Stimulated activated naive B cell treated with anti-CD40 and anti-IgM and Interleukin-4, amounts not matched to agents 10 μg/mL and 1 μg/mL and 100 μg/mL, for 72 hours (primary cell): Measurements from ENCODE around the gene P2RY11.
A peak's percentile ranks its signal among the peaks of the same experiment; 100 is the strongest.

Experiments
- ATAC-seq, 2 donors: fragments of 150-1000 bp; cut with Tn5 transposase; replicated peaks; 2 replicates each; pipeline ENCODE4 v1.10.0; 2021; ENCODE audit warnings: moderate library complexity in 1 of 2
- DNase-seq: peaks from one replicate; pipeline ENCODE4 v3.0.0; 2021
- H3K27ac Mint-ChIP-seq: one replicate; pipeline ENCODE4 v1.8.0; 2022; ENCODE audit warnings: mild to moderate bottlenecking, mixed read lengths
- H3K27me3 Mint-ChIP-seq, 2 donors: one replicate each; pipeline ENCODE4 v1.8.0; 2022; ENCODE audit warnings: mixed read lengths in 2 of 2
- H3K36me3 Mint-ChIP-seq, 2 donors: one replicate each; pipeline ENCODE4 v1.8.0; 2022; ENCODE audit warnings: mixed read lengths in 2 of 2, mild to moderate bottlenecking in 1 of 2
- H3K4me1 Mint-ChIP-seq, 2 donors: one replicate each; pipeline ENCODE4 v1.8.0; 2022; ENCODE audit warnings: mixed read lengths in 2 of 2, mild to moderate bottlenecking in 1 of 2
- H3K4me3 Mint-ChIP-seq, 2 donors: one replicate each; pipeline ENCODE4 v1.8.0; 2022; ENCODE audit warnings: mild to moderate bottlenecking in 2 of 2, mixed read lengths in 2 of 2, moderate library complexity in 1 of 2
- H3K9me3 Mint-ChIP-seq, 2 donors: one replicate each; pipeline ENCODE4 v1.8.0; 2022; ENCODE audit warnings: mixed read lengths in 2 of 2, mild to moderate bottlenecking in 1 of 2

The P2RY11 gene

GRCh38 chr19:10113964-10114650, 2.6 kb downstream of the P2RY11 start:
- Mint-ChIP-seq H3K36me3 (peaks cover 82 to 88% of the 10 kb centered on the region in 2 donors), H3K27me3 (peaks cover 0 to 4% of the 10 kb centered on the region in 2 donors), H3K4me1 (peaks cover 63 to 94% of the 10 kb centered on the region in 2 donors), H3K27ac (peak overlapping the region; percentile 96), H3K9me3 (peaks cover 0 to 4% of the 10 kb centered on the region in 2 donors), H3K4me3 (peak overlapping the region; percentile 82 to 96)
- DNase-seq (no peak), ATAC-seq (peak in 1 of 2 donors; percentile 1)

- Mint-ChIP-seq H3K9me3 (peaks cover 0 to 4% of the 10 kb centered on the region in 2 donors), H3K4me1 (peaks cover 58 to 90% of the 10 kb centered on the region in 2 donors), H3K27ac (peak overlapping the region; percentile 96), H3K36me3 (peaks cover 81 to 87% of the 10 kb centered on the region in 2 donors), H3K27me3 (peaks cover 0 to 4% of the 10 kb centered on the region in 2 donors), H3K4me3 (peak overlapping the region; percentile 31 to 82)
- no peak for DNase-seq
- peak in 1 of 2 donors; percentile 1 for ATAC-seq
Observed at GRCh38 chr19:10114651-10115391, 3.3 kb downstream of the P2RY11 start.

GRCh38 chr19:10115392-10116084, 4.0 kb downstream of the P2RY11 start:
- Mint-ChIP-seq H3K4me3 (peak overlapping the region; percentile 63 to 82), H3K27me3 (peaks cover 0 to 4% of the 10 kb centered on the region in 2 donors), H3K36me3 (peaks cover 77 to 81% of the 10 kb centered on the region in 2 donors), H3K27ac (peak overlapping the region; percentile 96), H3K9me3 (peaks cover 0 to 4% of the 10 kb centered on the region in 2 donors), H3K4me1 (peaks cover 54 to 86% of the 10 kb centered on the region in 2 donors)
- ATAC-seq (no peak), DNase-seq (no peak)

GRCh38 chr19:10116085-10116865, 4.8 kb downstream of the P2RY11 start:
- DNase-seq (no peak), ATAC-seq (no peak)
- peaks cover 70 to 75% of the 10 kb centered on the region in 2 donors for H3K36me3 Mint-ChIP-seq
- peaks cover 53 to 84% of the 10 kb centered on the region in 2 donors for H3K4me1 Mint-ChIP-seq
- peaks cover 0 to 4% of the 10 kb centered on the region in 2 donors for H3K27me3 Mint-ChIP-seq
- H3K27ac Mint-ChIP-seq = peak overlapping the region; percentile 96
- H3K4me3 Mint-ChIP-seq = peak overlapping the region; percentile 63 to 82
- peaks cover 0 to 4% of the 10 kb centered on the region in 2 donors for H3K9me3 Mint-ChIP-seq

- ATAC-seq = no peak
- H3K4me3 Mint-ChIP-seq = peak overlapping the region; percentile 50 to 82
Observed at GRCh38 chr19:10116866-10117616, 5.5 kb downstream of the P2RY11 start.

GRCh38 chr19:10118960-10119359, 7.5 kb downstream of the P2RY11 start:
- DNase-seq = no peak
- Mint-ChIP-seq H3K27ac (peak overlapping the region; percentile 96), H3K9me3 (peaks cover 0 to 2% of the 10 kb centered on the region in 2 donors), H3K4me3 (peak overlapping the region; percentile 96 to 97), H3K4me1 (peaks cover 39 to 80% of the 10 kb centered on the region in 2 donors), H3K27me3 (peaks cover 0 to 1% of the 10 kb centered on the region in 2 donors), H3K36me3 (peaks cover 48 to 53% of the 10 kb centered on the region in 2 donors)
- ATAC-seq = no peak

More at GRCh38 chr19:10116866-10117616, 5.5 kb downstream of the P2RY11 start:
- H3K36me3 Mint-ChIP-seq = peaks cover 65 to 67% of the 10 kb centered on the region in 2 donors
- no peak for DNase-seq
- H3K27me3 Mint-ChIP-seq = peaks cover 0 to 4% of the 10 kb centered on the region in 2 donors
- peak overlapping the region; percentile 96 for H3K27ac Mint-ChIP-seq
- peaks cover 0 to 2% of the 10 kb centered on the region in 2 donors for H3K9me3 Mint-ChIP-seq
- peaks cover 51 to 81% of the 10 kb centered on the region in 2 donors for H3K4me1 Mint-ChIP-seq

GRCh38 chr19:10120538-10121189, 9.2 kb downstream of the P2RY11 start:
- ATAC-seq (no peak), DNase-seq (no peak)
- no peak overlapping the region for H3K27ac Mint-ChIP-seq
- H3K4me1 Mint-ChIP-seq = peaks cover 34 to 73% of the 10 kb centered on the region in 2 donors
- no peak overlapping the region for H3K4me3 Mint-ChIP-seq
- peaks cover 0 to 1% of the 10 kb centered on the region in 2 donors for H3K9me3 Mint-ChIP-seq
- H3K27me3 Mint-ChIP-seq = no peaks in the 10 kb centered on the region
- peaks cover 39 to 43% of the 10 kb centered on the region in 2 donors for H3K36me3 Mint-ChIP-seq

- no peaks in the 10 kb centered on the region for H3K27me3 Mint-ChIP-seq
- H3K9me3 Mint-ChIP-seq = peaks cover 0 to 1% of the 10 kb centered on the region in 2 donors
- H3K36me3 Mint-ChIP-seq = peaks cover 26 to 32% of the 10 kb centered on the region in 2 donors
- ATAC-seq = no peak
- H3K4me1 Mint-ChIP-seq = peaks cover 25 to 60% of the 10 kb centered on the region in 2 donors
- DNase-seq = no peak
- no peak overlapping the region for H3K27ac Mint-ChIP-seq
- peak overlapping the region in 1 of 2 donors; percentile 30 for H3K4me3 Mint-ChIP-seq
Observed at GRCh38 chr19:10122045-10122444, 10.6 kb downstream of the P2RY11 start.

GRCh38 chr19:10124429-10124828, 12.9 kb downstream of the P2RY11 start:
- H3K27me3 Mint-ChIP-seq = no peaks in the 10 kb centered on the region
- no peak overlapping the region for H3K4me3 Mint-ChIP-seq
- peaks cover 16 to 24% of the 10 kb centered on the region in 2 donors for H3K36me3 Mint-ChIP-seq
- peaks cover 18 to 44% of the 10 kb centered on the region in 2 donors for H3K4me1 Mint-ChIP-seq
- no peak for DNase-seq
- peak overlapping the region; percentile 76 for H3K27ac Mint-ChIP-seq
- H3K9me3 Mint-ChIP-seq = peaks cover 0 to 1% of the 10 kb centered on the region in 2 donors
- no peak for ATAC-seq

GRCh38 chr19:10126213-10126639, 14.7 kb downstream of the P2RY11 start:
- Mint-ChIP-seq H3K9me3 (peaks cover 0 to 1% of the 10 kb centered on the region in 2 donors), H3K36me3 (peaks cover 15 to 21% of the 10 kb centered on the region in 2 donors), H3K27me3 (no peaks in the 10 kb centered on the region), H3K27ac (peak overlapping the region; percentile 90), H3K4me1 (peaks cover 13 to 34% of the 10 kb centered on the region in 2 donors), H3K4me3 (no peak overlapping the region)
- DNase-seq (no peak), ATAC-seq (peak; percentile 95 to 96)

- H3K9me3 Mint-ChIP-seq = peaks cover 0 to 3% of the 10 kb centered on the region in 2 donors
Observed at GRCh38 chr19:10132905-10133304, 21.4 kb downstream of the P2RY11 start.

GRCh38 chr19:10133596-10133995, 22.1 kb downstream of the P2RY11 start:
- H3K36me3 Mint-ChIP-seq = peaks cover 37 to 64% of the 10 kb centered on the region in 2 donors
- ATAC-seq (no peak), DNase-seq (no peak)
- H3K27ac Mint-ChIP-seq = peak overlapping the region; percentile 20
- peaks cover 0 to 3% of the 10 kb centered on the region in 2 donors for H3K9me3 Mint-ChIP-seq
- H3K27me3 Mint-ChIP-seq = no peaks in the 10 kb centered on the region
- H3K4me3 Mint-ChIP-seq = no peak overlapping the region
- H3K4me1 Mint-ChIP-seq = peaks cover 7 to 11% of the 10 kb centered on the region in 2 donors

More at GRCh38 chr19:10132905-10133304, 21.4 kb downstream of the P2RY11 start:
- ATAC-seq (no peak), DNase-seq (no peak)
- peaks cover 40 to 63% of the 10 kb centered on the region in 2 donors for H3K36me3 Mint-ChIP-seq
- H3K27ac Mint-ChIP-seq = no peak overlapping the region
- no peaks in the 10 kb centered on the region for H3K27me3 Mint-ChIP-seq
- peaks cover 8 to 11% of the 10 kb centered on the region in 2 donors for H3K4me1 Mint-ChIP-seq
- no peak overlapping the region for H3K4me3 Mint-ChIP-seq
